ENCODE measurements around the gene LRP1. TPM values are rescaled to one million over a fixed set of nuclear protein-coding genes. Genes with fewer than 3 reads are reported as not detected.
A peak's percentile ranks its signal among the peaks of the same experiment; 100 is the strongest.

The LRP1 gene
- total RNA-seq, 1 donor from 2014 or later, result 591 TPM

- no peak for DNase-seq (ENCODE audit: extremely low spot score, unreplicated experiment)
- H3K9me3 Mint-ChIP-seq (ENCODE audit: unreplicated experiment), result no peaks in the 10 kb centered on the region
- peak overlapping the region; percentile 100 for H3K27ac Mint-ChIP-seq (ENCODE audit: unreplicated experiment)
- peak overlapping the region; percentile 98 for H3K4me3 Mint-ChIP-seq (ENCODE audit: unreplicated experiment)
- H3K27me3 Mint-ChIP-seq (ENCODE audit: unreplicated experiment), result no peaks in the 10 kb centered on the region
- TF ChIP-seq CTCF (IDR thresholded peaks at IDR 0.05), result no peak
- H3K4me1 Mint-ChIP-seq (ENCODE audit: unreplicated experiment), result peaks cover 71% of the 10 kb centered on the region
- H3K36me3 Mint-ChIP-seq (ENCODE audit: unreplicated experiment), result peaks cover 18% of the 10 kb centered on the region
These were observed 102.3 kb downstream of the LRP1 start for GRCh38 chr12:57230381-57231155.

GRCh38 chr12:57231276-57232021 is 103.2 kb downstream of the LRP1 start:
- Mint-ChIP-seq H3K4me1 (ENCODE audit: unreplicated experiment) (peaks cover 74% of the 10 kb centered on the region), H3K9me3 (ENCODE audit: unreplicated experiment) (no peaks in the 10 kb centered on the region), H3K36me3 (ENCODE audit: unreplicated experiment) (peaks cover 18% of the 10 kb centered on the region), H3K27me3 (ENCODE audit: unreplicated experiment) (no peaks in the 10 kb centered on the region), H3K4me3 (ENCODE audit: unreplicated experiment) (peak overlapping the region; percentile 98), H3K27ac (ENCODE audit: unreplicated experiment) (peak overlapping the region; percentile 100)
- no peak for DNase-seq (ENCODE audit: extremely low spot score, unreplicated experiment)
- TF ChIP-seq CTCF (IDR thresholded peaks at IDR 0.05), result no peak

- no peaks in the 10 kb centered on the region for H3K27me3 Mint-ChIP-seq (ENCODE audit: unreplicated experiment)
- DNase-seq (ENCODE audit: extremely low spot score, unreplicated experiment), result no peak
- H3K4me1 Mint-ChIP-seq (ENCODE audit: unreplicated experiment), result peaks cover 75% of the 10 kb centered on the region
- H3K9me3 Mint-ChIP-seq (ENCODE audit: unreplicated experiment), result no peaks in the 10 kb centered on the region
- peak overlapping the region; percentile 98 for H3K4me3 Mint-ChIP-seq (ENCODE audit: unreplicated experiment)
- peak overlapping the region; percentile 100 for H3K27ac Mint-ChIP-seq (ENCODE audit: unreplicated experiment)
- no peak for TF ChIP-seq CTCF (IDR thresholded peaks at IDR 0.05)
- peaks cover 18% of the 10 kb centered on the region for H3K36me3 Mint-ChIP-seq (ENCODE audit: unreplicated experiment)
These were observed 104.0 kb downstream of the LRP1 start for GRCh38 chr12:57232156-57232756.

- no peaks in the 10 kb centered on the region for H3K9me3 Mint-ChIP-seq (ENCODE audit: unreplicated experiment)
- peak overlapping the region; percentile 33 for H3K4me3 Mint-ChIP-seq (ENCODE audit: unreplicated experiment)
- no peaks in the 10 kb centered on the region for H3K27me3 Mint-ChIP-seq (ENCODE audit: unreplicated experiment)
- TF ChIP-seq CTCF (IDR thresholded peaks at IDR 0.05), result no peak
- H3K4me1 Mint-ChIP-seq (ENCODE audit: unreplicated experiment), result peaks cover 81% of the 10 kb centered on the region
- peak overlapping the region; percentile 98 for H3K27ac Mint-ChIP-seq (ENCODE audit: unreplicated experiment)
- DNase-seq (ENCODE audit: extremely low spot score, unreplicated experiment), result no peak
- H3K36me3 Mint-ChIP-seq (ENCODE audit: unreplicated experiment), result peaks cover 18% of the 10 kb centered on the region
These were observed 105.3 kb downstream of the LRP1 start for GRCh38 chr12:57233357-57234232.

Measured in osteocyte (in vitro differentiated cells).